ENCODE measurements around the gene BCAS4.

DNA sequence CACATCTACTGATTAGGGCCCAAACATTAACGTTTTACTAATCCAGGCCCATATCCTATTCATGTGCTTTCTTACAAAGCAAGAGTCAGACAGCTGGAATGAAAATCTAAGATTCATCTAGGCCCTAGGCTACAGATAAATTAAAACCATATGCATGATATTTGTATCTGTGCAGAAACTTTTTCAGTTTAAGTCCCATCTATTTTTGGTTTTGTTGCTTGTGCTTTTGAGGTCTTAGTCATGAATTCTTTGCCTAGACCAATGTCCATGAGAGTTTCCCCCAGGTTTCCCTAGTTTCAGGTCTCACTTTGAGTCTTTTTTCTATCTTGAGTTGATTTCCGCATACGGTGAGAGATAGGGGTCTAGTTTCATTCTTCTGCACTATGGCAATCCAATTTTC lies 116.2 kb downstream of the BCAS4 start:
- TF ChIP-seq, protein P1, sequence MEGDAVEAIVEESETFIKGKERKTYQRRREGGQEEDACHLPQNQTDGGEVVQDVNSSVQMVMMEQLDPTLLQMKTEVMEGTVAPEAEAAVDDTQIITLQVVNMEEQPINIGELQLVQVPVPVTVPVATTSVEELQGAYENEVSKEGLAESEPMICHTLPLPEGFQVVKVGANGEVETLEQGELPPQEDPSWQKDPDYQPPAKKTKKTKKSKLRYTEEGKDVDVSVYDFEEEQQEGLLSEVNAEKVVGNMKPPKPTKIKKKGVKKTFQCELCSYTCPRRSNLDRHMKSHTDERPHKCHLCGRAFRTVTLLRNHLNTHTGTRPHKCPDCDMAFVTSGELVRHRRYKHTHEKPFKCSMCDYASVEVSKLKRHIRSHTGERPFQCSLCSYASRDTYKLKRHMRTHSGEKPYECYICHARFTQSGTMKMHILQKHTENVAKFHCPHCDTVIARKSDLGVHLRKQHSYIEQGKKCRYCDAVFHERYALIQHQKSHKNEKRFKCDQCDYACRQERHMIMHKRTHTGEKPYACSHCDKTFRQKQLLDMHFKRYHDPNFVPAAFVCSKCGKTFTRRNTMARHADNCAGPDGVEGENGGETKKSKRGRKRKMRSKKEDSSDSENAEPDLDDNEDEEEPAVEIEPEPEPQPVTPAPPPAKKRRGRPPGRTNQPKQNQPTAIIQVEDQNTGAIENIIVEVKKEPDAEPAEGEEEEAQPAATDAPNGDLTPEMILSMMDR (IDR thresholded peaks at IDR 0.05), result no peak
- TF ChIP-seq CREB1 (CRISPR knock-in tag; IDR thresholded peaks at IDR 0.05) (no peak), SOX15 (CRISPR knock-in tag; IDR thresholded peaks at IDR 0.05) (no peak), TEAD4 (CRISPR knock-in tag; IDR thresholded peaks at IDR 0.05) (no peak), ESRRA (CRISPR knock-in tag; IDR thresholded peaks at IDR 0.05; ENCODE audit: borderline replicate concordance) (no peak), ZNF232 (CRISPR knock-in tag; IDR thresholded peaks at IDR 0.05) (no peak), SP1 (CRISPR knock-in tag; conservative IDR thresholded peaks at IDR 0.05) (no peak), JUN (CRISPR knock-in tag; IDR thresholded peaks at IDR 0.05) (no peak), FOXJ3 (CRISPR knock-in tag; IDR thresholded peaks at IDR 0.05; ENCODE audit: borderline replicate concordance) (no peak), NR1H2 (CRISPR knock-in tag; IDR thresholded peaks at IDR 0.05) (no peak)
- TF ChIP-seq, protein P2, sequence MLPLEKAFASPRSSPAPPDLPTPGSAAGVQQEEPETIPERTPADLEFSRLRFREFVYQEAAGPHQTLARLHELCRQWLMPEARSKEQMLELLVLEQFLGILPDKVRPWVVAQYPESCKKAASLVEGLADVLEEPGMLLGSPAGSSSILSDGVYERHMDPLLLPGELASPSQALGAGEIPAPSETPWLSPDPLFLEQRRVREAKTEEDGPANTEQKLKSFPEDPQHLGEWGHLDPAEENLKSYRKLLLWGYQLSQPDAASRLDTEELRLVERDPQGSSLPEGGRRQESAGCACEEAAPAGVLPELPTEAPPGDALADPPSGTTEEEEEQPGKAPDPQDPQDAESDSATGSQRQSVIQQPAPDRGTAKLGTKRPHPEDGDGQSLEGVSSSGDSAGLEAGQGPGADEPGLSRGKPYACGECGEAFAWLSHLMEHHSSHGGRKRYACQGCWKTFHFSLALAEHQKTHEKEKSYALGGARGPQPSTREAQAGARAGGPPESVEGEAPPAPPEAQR (CRISPR knock-in tag; IDR thresholded peaks at IDR 0.05), result no peak
- TF ChIP-seq, protein P3, sequence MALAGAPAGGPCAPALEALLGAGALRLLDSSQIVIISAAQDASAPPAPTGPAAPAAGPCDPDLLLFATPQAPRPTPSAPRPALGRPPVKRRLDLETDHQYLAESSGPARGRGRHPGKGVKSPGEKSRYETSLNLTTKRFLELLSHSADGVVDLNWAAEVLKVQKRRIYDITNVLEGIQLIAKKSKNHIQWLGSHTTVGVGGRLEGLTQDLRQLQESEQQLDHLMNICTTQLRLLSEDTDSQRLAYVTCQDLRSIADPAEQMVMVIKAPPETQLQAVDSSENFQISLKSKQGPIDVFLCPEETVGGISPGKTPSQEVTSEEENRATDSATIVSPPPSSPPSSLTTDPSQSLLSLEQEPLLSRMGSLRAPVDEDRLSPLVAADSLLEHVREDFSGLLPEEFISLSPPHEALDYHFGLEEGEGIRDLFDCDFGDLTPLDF (CRISPR knock-in tag; IDR thresholded peaks at IDR 0.05), result no peak
- TF ChIP-seq, protein P4, sequence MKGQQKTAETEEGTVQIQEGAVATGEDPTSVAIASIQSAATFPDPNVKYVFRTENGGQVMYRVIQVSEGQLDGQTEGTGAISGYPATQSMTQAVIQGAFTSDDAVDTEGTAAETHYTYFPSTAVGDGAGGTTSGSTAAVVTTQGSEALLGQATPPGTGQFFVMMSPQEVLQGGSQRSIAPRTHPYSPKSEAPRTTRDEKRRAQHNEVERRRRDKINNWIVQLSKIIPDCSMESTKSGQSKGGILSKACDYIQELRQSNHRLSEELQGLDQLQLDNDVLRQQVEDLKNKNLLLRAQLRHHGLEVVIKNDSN (CRISPR knock-in tag; IDR thresholded peaks at IDR 0.05), result no peak
